Measurements from ENCODE around the gene ADAMTS8. TPM values are rescaled to one million over a fixed set of nuclear protein-coding genes. Genes with fewer than 3 reads are reported as not detected.

Gene ADAMTS8
- total RNA-seq, 1 experiment from 2014 or later = not detected

DNA sequence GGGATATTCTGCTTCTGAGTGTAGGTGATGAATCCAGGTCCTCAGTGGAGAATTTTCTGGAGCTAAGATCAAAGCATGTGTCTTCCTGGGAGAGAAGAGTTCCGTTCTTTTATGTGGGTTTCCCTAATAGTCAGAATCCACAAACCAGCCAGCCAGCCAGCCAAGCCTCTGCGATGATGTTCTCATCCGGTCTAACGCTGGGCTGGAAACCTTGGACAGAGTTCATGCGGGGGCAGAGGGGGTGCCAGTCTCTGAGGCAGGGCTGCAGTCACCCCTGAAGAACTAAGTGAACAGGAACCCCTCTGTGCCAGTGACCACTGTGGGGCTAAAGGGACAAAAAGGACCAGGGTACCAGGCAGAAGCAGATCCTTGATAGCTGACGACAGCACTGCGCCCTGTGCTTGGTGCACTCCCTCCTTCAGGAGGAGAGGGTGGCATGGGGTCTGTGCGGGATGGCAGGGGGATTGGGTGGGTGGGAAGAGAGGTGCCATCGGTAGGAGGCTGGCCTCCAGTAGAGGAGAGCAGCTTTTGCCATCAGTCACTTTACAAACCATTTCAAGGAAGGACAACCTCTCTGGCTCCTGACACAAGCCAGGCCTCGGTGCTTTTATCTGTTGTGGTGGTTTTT, 47.1 kb upstream of the ADAMTS8 start:
- Histone ChIP-seq H3K9me2 (replicated peaks; ENCODE audit: low read length) (no peaks in the 10 kb centered on the region), H3K9me3 (ENCODE audit: low read length) (no peaks in the 10 kb centered on the region), H3K27me3 (ENCODE audit: low read length) (no peaks in the 10 kb centered on the region), H3K4me1 (ENCODE audit: insufficient read depth, low read length) (peaks cover 18% of the 10 kb centered on the region), H3K9ac (ENCODE audit: low read length) (no peak overlapping the region), H3K4me3 (ENCODE audit: low read length) (no peak overlapping the region), H3K4me2 (ENCODE audit: low read length) (no peak overlapping the region), H4K20me1 (ENCODE audit: low read length) (no peaks in the 10 kb centered on the region), H3F3A (ENCODE audit: low read length, unreplicated experiment) (no peaks in the 10 kb centered on the region), H3K27ac (ENCODE audit: low read length) (no peak overlapping the region), H3K36me3 (ENCODE audit: low read depth, low read length) (peaks cover 20% of the 10 kb centered on the region), H3K79me2 (ENCODE audit: low read length) (no peaks in the 10 kb centered on the region), H2AFZ (ENCODE audit: low read length) (no peak overlapping the region)
- ATAC-seq (no peak), DNase-seq (no peak)
- ChIA-PET CTCF (no interaction called here), POLR2A (ENCODE audit: unreplicated experiment) (no interaction called here)
- no peak for TF ChIP-seq EZH2 (IDR thresholded peaks at IDR 0.05; ENCODE audit: low read length, unreplicated experiment)
- TF ChIP-seq EZH2phosphoT487 (IDR thresholded peaks at IDR 0.05; ENCODE audit: borderline replicate concordance, low read length) = no peak
- TF ChIP-seq, protein P1, sequence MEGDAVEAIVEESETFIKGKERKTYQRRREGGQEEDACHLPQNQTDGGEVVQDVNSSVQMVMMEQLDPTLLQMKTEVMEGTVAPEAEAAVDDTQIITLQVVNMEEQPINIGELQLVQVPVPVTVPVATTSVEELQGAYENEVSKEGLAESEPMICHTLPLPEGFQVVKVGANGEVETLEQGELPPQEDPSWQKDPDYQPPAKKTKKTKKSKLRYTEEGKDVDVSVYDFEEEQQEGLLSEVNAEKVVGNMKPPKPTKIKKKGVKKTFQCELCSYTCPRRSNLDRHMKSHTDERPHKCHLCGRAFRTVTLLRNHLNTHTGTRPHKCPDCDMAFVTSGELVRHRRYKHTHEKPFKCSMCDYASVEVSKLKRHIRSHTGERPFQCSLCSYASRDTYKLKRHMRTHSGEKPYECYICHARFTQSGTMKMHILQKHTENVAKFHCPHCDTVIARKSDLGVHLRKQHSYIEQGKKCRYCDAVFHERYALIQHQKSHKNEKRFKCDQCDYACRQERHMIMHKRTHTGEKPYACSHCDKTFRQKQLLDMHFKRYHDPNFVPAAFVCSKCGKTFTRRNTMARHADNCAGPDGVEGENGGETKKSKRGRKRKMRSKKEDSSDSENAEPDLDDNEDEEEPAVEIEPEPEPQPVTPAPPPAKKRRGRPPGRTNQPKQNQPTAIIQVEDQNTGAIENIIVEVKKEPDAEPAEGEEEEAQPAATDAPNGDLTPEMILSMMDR (conservative IDR thresholded peaks at IDR 0.05; ENCODE audit: low read depth, low read length) = no peak
- no TSS peak for BruUV-seq (replicated peaks)
- intact Hi-C loops (cut with micrococcal nuclease) = no loop called here

DNA sequence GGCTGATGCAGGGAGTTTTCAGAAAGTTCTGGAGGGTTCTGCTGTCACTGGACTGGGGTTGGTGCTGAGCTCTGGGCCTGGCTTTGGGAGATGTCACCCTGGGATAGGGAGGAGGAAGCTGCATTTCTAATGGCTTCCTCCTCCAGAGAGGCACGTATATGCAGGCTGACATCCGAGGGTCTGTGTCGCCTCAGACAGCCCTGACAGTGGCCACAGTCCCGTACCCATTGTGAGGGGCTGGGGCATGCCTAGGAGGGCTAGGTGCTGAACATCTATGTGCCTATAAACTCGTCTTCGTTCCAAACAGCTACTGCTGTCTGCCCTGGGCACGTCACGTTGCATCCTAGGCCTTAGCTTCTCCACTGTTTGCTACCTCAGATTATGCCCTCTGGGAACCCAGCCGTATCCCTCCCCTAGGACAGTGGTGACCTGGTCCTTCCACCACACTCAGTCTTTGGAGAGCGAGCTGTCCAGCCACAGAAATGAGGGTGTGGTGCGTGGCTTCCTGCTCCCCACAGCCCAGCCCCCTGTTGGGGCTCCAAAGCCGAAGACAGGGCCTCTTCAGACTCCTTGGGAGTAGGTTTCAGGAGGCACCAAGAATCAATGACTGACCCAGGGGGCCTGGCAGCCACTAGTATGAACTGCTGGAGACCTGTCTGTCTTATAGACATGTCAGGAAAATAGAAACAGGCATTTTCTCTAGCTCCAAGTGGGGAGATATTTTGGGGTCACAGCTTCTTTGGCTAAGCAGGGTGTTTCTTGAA, 46.4 kb upstream of the ADAMTS8 start:
- no peak for ATAC-seq

More for the DNA sequence above, 46.4 kb upstream of the ADAMTS8 start:
- POLR2A ChIA-PET (ENCODE audit: unreplicated experiment) = no interaction called here
- Histone ChIP-seq H3K9me2 (replicated peaks; ENCODE audit: low read length) (no peaks in the 10 kb centered on the region), H3K27me3 (ENCODE audit: low read length) (no peaks in the 10 kb centered on the region), H3K9ac (ENCODE audit: low read length) (no peak overlapping the region), H3K79me2 (ENCODE audit: low read length) (no peaks in the 10 kb centered on the region), H3K4me2 (ENCODE audit: low read length) (no peak overlapping the region), H3K4me1 (ENCODE audit: insufficient read depth, low read length) (peaks cover 18% of the 10 kb centered on the region), H3K27ac (ENCODE audit: low read length) (no peak overlapping the region), H4K20me1 (ENCODE audit: low read length) (no peaks in the 10 kb centered on the region), H3K36me3 (ENCODE audit: low read depth, low read length) (peaks cover 20% of the 10 kb centered on the region), H3K4me3 (ENCODE audit: low read length) (no peak overlapping the region), H3F3A (ENCODE audit: low read length, unreplicated experiment) (no peaks in the 10 kb centered on the region), H3K9me3 (ENCODE audit: low read length) (no peaks in the 10 kb centered on the region), H2AFZ (ENCODE audit: low read length) (no peak overlapping the region)
- TF ChIP-seq EZH2 (IDR thresholded peaks at IDR 0.05; ENCODE audit: low read length, unreplicated experiment) (no peak), EZH2phosphoT487 (IDR thresholded peaks at IDR 0.05; ENCODE audit: borderline replicate concordance, low read length) (no peak)
- TF ChIP-seq, protein P1 (conservative IDR thresholded peaks at IDR 0.05; ENCODE audit: low read depth, low read length) = no peak
- intact Hi-C loops (cut with micrococcal nuclease) = no loop called here
- no peak for DNase-seq
- CTCF ChIA-PET = no interaction called here
- BruUV-seq (replicated peaks) = no TSS peak

All from PC-3 (cell line).